Measurements from ENCODE around the gene APOL1.

- TF ChIP-seq EGR1 (IDR thresholded peaks at IDR 0.05): no peak
- no peak for TF ChIP-seq RAD21 (IDR thresholded peaks at IDR 0.05; ENCODE audit: low read depth)
- TF ChIP-seq YY1 (IDR thresholded peaks at IDR 0.05; ENCODE audit: low read depth): no peak
- TF ChIP-seq CEBPB (IDR thresholded peaks at IDR 0.05): no peak
These were observed 50.9 kb downstream of the APOL1 start for GRCh38 chr22:36303874-36304273.

Data from Ishikawa (cell line).